Muscle layer of duodenum (tissue), 2 donors: Measurements from ENCODE around the gene USP50.
"Not testable (repeated sequence)": the region's sequence is repeated elsewhere in the genome, so short reads cannot be mapped to it uniquely, and the experiment has no call there.

ENCODE experiments used
- H3K27ac ChIP-seq: one replicate; pipeline ENCODE4 v1.7.0; 2013; ENCODE audit warnings: mild to moderate bottlenecking, low read length
- H3K27me3 ChIP-seq: one replicate; pipeline ENCODE4 v1.7.0; 2013; ENCODE audit warnings: low read depth, mild to moderate bottlenecking, control low read depth, low read length
- H3K36me3 ChIP-seq, 2 donors: one replicate each; pipeline ENCODE4 v1.7.0; 2013; ENCODE audit warnings: low read length in 2 of 2, control low read depth in 1 of 2, mild to moderate bottlenecking in 1 of 2; ENCODE audit not compliant: insufficient read depth in 2 of 2, control insufficient read depth in 1 of 2
- H3K4me1 ChIP-seq, 2 donors: one replicate each; pipeline ENCODE4 v1.7.0; 2013; ENCODE audit warnings: low read length in 2 of 2, mild to moderate bottlenecking in 2 of 2, control low read depth in 1 of 2, moderate library complexity in 1 of 2; ENCODE audit not compliant: insufficient read depth in 2 of 2, control insufficient read depth in 1 of 2
- H3K4me3 ChIP-seq, 2 donors: one replicate each; pipeline ENCODE4 v1.7.0; 2013; ENCODE audit warnings: low read length in 2 of 2, low read depth in 1 of 2, mild to moderate bottlenecking in 1 of 2
- H3K9me3 ChIP-seq, 2 donors: one replicate each; pipeline ENCODE4 v1.7.0; 2013; ENCODE audit warnings: low read length in 2 of 2, control low read depth in 1 of 2, mild to moderate bottlenecking in 1 of 2; ENCODE audit not compliant: control insufficient read depth in 1 of 2
- donor health status: healthy.

Gene USP50

GRCh38 chr15:50552238-50552637, 5.8 kb upstream of the USP50 start:
- no peaks in the 10 kb centered on the region for H3K4me1 ChIP-seq
- no peaks in the 10 kb centered on the region for H3K27me3 ChIP-seq
- no peak overlapping the region for H3K27ac ChIP-seq
- no peak overlapping the region for H3K4me3 ChIP-seq
- no peaks in the 10 kb centered on the region for H3K9me3 ChIP-seq
- no peaks in the 10 kb centered on the region for H3K36me3 ChIP-seq

GRCh38 chr15:50549326-50549725, 2.9 kb upstream of the USP50 start:
- H3K4me1 ChIP-seq: no peaks in the 10 kb centered on the region
- no peak overlapping the region for H3K4me3 ChIP-seq
- H3K36me3 ChIP-seq: no peaks in the 10 kb centered on the region
- H3K27ac ChIP-seq: no peak overlapping the region
- H3K27me3 ChIP-seq: no peaks in the 10 kb centered on the region
- H3K9me3 ChIP-seq: no peaks in the 10 kb centered on the region

- Histone ChIP-seq H3K4me3 (no peak overlapping the region), H3K9me3 (no peaks in the 10 kb centered on the region), H3K27ac (no peak overlapping the region), H3K4me1 (no peaks in the 10 kb centered on the region), H3K27me3 (no peaks in the 10 kb centered on the region), H3K36me3 (no peaks in the 10 kb centered on the region)
Measured at GRCh38 chr15:50544368-50544767, 2.1 kb downstream of the USP50 start.

GRCh38 chr15:50543556-50543955, 2.9 kb downstream of the USP50 start:
- Histone ChIP-seq H3K27me3 (no peaks in the 10 kb centered on the region), H3K27ac (no peak overlapping the region), H3K36me3 (no peaks in the 10 kb centered on the region), H3K9me3 (no peaks in the 10 kb centered on the region), H3K4me1 (no peaks in the 10 kb centered on the region), H3K4me3 (no peak overlapping the region)

GRCh38 chr15:50542887-50543210, 3.6 kb downstream of the USP50 start:
- no peaks in the 10 kb centered on the region for H3K9me3 ChIP-seq
- no peaks in the 10 kb centered on the region for H3K27me3 ChIP-seq
- H3K4me1 ChIP-seq: no peaks in the 10 kb centered on the region
- H3K36me3 ChIP-seq: no peaks in the 10 kb centered on the region
- no peak overlapping the region for H3K27ac ChIP-seq
- H3K4me3 ChIP-seq: no peak overlapping the region

GRCh38 chr15:50531766-50532165, 14.7 kb downstream of the USP50 start:
- Histone ChIP-seq H3K4me1 (no peaks in the 10 kb centered on the region), H3K4me3 (no peak overlapping the region), H3K9me3 (no peaks in the 10 kb centered on the region), H3K36me3 (no peaks in the 10 kb centered on the region), H3K27ac (no peak overlapping the region), H3K27me3 (no peaks in the 10 kb centered on the region)

GRCh38 chr15:50531163-50531562, 15.3 kb downstream of the USP50 start:
- no peak overlapping the region for H3K4me3 ChIP-seq
- H3K9me3 ChIP-seq: no peaks in the 10 kb centered on the region
- H3K4me1 ChIP-seq: no peaks in the 10 kb centered on the region
- no peaks in the 10 kb centered on the region for H3K36me3 ChIP-seq
- H3K27ac ChIP-seq: no peak overlapping the region
- no peaks in the 10 kb centered on the region for H3K27me3 ChIP-seq

- H3K9me3 ChIP-seq: no peaks in the 10 kb centered on the region
Measured at GRCh38 chr15:50523851-50524251, 22.6 kb downstream of the USP50 start.

GRCh38 chr15:50519740-50520425, 26.6 kb downstream of the USP50 start:
- no peaks in the 10 kb centered on the region for H3K27me3 ChIP-seq
- H3K9me3 ChIP-seq: peaks cover 0 to 3% of the 10 kb centered on the region in 2 donors
- H3K27ac ChIP-seq: no peak overlapping the region
- no peaks in the 10 kb centered on the region for H3K4me1 ChIP-seq
- H3K36me3 ChIP-seq: no peaks in the 10 kb centered on the region
- no peak overlapping the region for H3K4me3 ChIP-seq

More at GRCh38 chr15:50523851-50524251, 22.6 kb downstream of the USP50 start:
- no peak overlapping the region for H3K4me3 ChIP-seq
- no peaks in the 10 kb centered on the region for H3K27me3 ChIP-seq
- H3K4me1 ChIP-seq: no peaks in the 10 kb centered on the region
- H3K27ac ChIP-seq: no peak overlapping the region
- no peaks in the 10 kb centered on the region for H3K36me3 ChIP-seq

GRCh38 chr15:50513001-50513400, 33.5 kb downstream of the USP50 start:
- Histone ChIP-seq H3K27me3 (no peaks in the 10 kb centered on the region), H3K4me3 (no peak overlapping the region), H3K36me3 (peaks cover 0 to 5% of the 10 kb centered on the region in 2 donors), H3K4me1 (no peaks in the 10 kb centered on the region), H3K27ac (no peak overlapping the region), H3K9me3 (peaks cover 0 to 8% of the 10 kb centered on the region in 2 donors)

- H3K36me3 ChIP-seq: peaks cover 11 to 25% of the 10 kb centered on the region in 2 donors
- no peaks in the 10 kb centered on the region for H3K27me3 ChIP-seq
- H3K27ac ChIP-seq: no peak overlapping the region
- H3K4me3 ChIP-seq: no peak overlapping the region
- no peaks in the 10 kb centered on the region for H3K9me3 ChIP-seq
- H3K4me1 ChIP-seq: no peaks in the 10 kb centered on the region
Measured at GRCh38 chr15:50506121-50506520, 40.3 kb downstream of the USP50 start.

GRCh38 chr15:50505656-50506055, 40.8 kb downstream of the USP50 start:
- peaks cover 14 to 26% of the 10 kb centered on the region in 2 donors for H3K36me3 ChIP-seq
- H3K27me3 ChIP-seq, H3K4me1 ChIP-seq, H3K9me3 ChIP-seq, H3K27ac ChIP-seq, H3K4me3 ChIP-seq: not testable (repeated sequence)
